GM18526 (cell line): Measurements from ENCODE around the gene SSH2.

Experiments
- POLR2A ChIP-seq: IDR thresholded peaks from 3 replicates; pipeline ENCODE4 v1.6.1; 2011; ENCODE audit not compliant: insufficient read length; ENCODE audit errors: extremely low read depth

SSH2 gene

DNA sequence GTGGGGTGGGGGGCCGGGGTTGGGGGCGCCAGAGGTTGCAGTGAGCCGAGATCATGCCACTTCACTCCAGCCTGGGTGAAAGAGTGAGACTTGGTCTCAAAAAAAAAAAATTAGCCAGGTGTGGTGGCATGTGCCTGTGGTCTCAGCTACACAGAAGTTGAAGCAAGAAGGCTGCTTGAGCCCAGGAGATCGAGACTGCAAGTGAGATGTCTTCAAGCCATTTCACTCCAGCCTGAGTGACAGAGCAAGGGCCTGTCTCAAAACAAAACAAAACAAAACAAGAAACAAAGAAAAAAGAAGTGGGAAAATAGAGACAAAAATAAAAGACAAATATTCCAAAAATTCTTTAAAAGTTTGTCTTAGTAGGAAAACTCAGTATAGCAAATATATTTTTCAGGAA, 172.2 kb downstream of the SSH2 start:
- TF ChIP-seq POLR2A = no peak

DNA sequence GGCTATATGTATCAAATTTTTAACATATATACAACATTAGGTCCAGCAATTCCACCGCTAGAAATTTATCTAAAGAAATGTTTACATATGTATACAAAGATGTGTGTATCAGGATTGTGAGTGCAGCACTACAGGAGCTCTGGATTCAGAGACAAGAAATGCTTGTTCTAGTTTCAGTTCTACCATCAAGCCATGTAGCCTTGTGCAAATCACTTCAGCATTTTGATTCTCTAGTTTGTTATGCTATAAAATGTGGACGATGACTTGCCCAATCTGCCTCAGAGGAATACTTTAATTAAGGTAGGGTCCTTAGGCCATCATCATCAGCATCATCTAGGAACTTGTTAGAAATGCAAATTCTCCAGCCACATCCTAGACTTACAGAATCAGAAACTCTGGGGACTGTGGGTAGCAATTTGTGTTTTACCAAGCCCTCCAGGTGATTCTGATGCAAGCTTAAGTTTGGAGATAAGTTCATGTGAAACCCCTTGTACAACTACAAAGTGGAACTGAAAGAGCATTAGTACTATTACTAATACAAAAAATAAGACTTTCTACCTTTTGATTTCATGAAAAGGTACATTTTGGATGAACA, 176.1 kb downstream of the SSH2 start:
- TF ChIP-seq POLR2A = no peak

DNA sequence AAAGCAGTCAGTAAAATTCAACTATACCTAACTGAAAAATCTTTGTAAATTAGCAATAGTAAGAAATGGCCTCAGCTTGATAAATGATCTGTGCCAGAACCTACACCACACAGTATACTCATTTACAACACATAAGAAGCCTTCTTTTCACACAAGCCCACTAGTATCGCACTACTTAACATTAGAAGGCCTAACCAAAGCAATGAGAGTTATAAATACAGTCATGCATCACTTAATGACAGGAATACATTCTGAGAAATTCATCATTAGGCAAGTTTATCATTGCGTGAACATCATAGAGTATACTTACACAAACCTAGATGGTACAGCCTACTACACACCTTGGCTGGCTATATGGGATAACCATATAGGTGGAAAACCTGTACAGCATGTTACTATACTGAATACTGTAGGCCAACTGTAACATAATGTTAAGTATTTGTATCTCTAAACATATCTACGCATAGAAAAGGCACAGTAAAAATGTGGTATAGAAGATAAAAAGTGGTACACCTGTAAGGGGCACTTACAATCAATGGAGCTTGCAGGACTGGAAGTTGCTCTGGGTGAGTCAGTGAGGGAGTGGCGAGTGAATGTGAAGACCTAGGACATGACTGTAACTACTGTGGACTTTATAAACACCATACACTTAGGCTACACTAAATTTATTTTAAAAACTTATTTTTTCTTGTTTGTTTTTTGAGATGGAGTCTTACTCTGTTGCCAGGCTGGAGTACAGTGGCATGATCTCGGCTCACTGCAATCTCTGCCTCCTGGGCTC, 180.8 kb downstream of the SSH2 start:
- TF ChIP-seq POLR2A = no peak

DNA sequence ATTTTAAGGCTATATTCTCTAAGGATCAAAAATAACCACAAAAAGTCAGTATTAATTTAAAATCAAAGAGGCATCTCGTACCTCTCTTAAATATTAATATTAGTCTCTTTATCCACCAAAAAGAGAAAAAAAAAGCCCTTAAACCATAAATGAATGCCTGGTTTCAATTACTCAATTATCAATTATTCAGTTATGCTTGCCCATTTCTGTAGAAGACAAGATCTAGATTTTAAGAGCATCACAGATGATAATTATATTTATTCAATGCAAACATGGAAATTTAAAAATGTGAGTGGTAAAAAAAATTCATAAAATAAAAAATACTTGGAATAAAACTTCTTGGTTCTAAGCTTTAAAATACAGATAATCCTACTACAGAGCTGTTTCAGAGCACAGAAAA, 181.6 kb downstream of the SSH2 start:
- TF ChIP-seq POLR2A = no peak

DNA sequence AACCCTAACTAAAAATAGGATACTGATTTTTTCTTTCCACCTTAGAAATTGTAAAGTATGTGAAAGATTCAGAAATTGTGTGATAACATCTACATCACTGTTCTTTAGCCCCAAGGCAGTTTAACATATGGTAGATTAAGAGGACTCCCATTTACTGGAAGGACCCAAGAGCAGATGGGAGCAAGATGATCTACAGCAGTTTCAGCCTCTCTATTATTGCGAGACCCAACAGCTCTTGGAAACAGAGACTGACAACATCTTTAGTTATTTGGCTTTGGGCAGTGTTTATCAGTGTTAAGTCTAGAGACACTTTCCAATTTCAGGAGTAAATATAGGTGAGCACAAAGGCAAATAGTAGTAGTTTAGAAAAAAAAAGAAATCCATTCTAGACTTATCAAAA, 182.4 kb downstream of the SSH2 start:
- no peak for TF ChIP-seq POLR2A

DNA sequence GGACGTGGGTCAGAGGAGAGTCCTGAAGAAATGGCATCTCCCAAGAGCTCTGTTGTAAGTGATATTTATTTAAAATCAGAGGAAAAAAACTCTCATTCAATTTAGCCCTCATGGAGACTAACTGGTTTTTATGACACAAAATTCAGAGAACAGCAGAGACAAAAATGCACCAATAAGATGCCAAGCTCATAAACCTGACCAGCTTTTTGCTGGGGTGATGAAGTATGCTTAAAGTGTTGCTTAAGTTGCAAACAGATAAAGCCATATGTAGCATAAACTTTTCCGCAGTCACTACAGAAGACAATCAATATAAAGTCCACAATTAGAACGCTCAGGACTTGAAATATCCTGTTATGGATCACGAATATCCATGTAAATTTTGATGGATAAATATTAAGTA, 183.4 kb downstream of the SSH2 start:
- TF ChIP-seq POLR2A = no peak

DNA sequence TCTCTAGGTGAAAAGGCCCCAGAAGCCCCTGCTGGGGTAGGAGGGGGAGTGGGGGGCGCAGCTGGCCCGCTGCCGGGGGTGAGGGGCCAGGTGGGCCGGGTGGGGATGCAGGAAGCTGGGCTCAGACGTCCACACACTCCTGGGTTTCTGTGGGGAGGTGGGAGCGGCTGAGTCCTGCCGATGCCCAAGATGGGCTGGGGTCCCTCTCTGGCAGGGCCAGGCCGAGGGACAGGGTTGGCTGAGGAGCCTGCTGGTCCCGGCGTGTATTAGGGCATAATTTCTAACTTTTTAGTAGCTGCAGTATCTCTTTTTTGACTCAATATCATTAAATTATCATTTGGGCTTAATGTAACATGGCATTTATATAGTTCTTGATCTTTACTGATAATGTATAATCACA, 185.9 kb downstream of the SSH2 start:
- TF ChIP-seq POLR2A = no peak

DNA sequence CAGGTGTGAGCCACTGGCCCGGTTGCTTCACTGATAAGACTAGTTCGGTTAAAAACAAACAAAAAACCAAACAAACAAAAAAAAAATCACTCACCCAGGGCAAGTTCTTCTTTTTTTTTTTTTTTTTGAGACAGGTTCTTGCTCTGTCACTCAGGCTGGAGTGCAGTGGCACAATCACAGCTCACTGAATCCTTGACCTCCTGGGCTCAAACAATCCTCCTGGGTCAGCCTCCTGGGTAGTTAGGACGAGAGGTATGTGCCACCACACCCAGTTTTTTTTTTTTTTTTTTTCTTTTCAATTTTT, 187.9 kb downstream of the SSH2 start:
- TF ChIP-seq POLR2A = no peak

DNA sequence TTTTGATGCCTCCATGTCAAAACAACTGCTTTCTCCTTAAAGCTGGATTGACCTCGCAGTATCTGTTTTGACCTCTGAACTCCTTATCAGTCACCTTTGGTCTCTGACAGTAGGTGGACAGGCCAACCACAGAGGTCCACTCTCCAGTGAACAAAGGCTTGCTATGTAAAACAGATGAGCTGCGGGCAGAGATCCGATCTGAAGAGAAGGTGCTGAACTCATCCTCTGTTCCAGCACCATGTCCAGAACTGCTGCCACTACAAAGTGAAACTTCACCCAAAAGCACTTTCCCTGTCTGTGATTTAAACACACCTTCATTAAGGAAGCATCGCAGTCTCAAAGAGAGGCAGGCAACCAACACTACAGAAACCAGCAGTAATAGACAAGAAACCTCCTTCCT, 190.0 kb downstream of the SSH2 start:
- TF ChIP-seq POLR2A = no peak

DNA sequence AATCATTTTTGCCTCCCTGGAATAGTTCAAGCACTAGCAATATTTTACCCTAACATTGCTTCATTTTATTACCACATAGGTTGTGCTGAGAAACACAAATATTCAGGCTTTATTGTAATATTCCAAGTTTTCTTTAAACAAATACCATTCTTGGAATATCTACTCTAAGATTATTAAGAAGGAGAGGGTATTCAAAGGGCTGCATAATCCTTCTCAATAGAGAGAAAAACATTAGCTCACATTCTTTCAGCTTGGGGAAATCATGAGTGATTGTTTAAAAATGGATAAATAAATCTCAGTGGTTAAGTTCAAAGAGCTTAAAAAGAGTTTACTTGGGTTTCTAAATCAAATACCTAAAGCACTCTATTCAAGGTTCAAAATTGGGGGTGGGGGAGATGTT, 195.4 kb downstream of the SSH2 start:
- no peak for TF ChIP-seq POLR2A

DNA sequence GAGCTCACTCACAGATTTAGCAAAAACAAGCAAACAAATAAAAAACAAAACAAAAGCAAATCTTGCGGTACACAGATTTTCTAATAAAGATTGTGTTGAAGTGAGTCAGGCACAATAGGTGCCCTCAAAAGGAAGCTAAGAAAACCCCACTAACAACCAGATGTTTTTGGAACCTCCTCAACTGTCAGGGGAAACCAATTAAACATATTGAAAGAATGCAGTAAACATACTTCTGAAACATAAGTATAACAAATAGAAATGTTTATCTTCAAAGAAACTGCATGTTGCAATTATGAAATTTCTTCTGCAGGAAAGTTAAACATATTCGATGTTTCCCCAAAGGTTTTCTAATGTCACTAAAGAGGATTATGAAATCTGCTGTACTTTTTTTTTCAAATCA, 196.9 kb downstream of the SSH2 start:
- TF ChIP-seq POLR2A = no peak

DNA sequence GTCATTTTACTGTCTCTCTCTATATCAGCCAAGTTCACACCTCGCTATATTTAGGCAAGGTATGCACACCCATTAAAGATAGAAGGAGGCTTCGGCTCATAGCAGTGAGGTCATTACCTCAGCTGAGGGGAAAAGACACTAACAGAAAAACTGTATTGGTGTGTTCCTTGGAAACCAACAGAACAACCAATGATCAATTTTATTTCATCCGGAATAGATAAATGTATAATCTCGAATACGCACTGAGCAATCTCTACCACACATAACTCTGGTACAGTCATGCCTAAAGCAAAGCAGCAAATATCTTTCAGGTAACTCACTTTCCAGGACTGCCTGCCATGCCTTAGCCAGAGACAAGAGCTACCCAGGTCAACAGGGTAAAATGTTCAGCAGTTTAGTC, 197.4 kb downstream of the SSH2 start:
- no peak for TF ChIP-seq POLR2A

DNA sequence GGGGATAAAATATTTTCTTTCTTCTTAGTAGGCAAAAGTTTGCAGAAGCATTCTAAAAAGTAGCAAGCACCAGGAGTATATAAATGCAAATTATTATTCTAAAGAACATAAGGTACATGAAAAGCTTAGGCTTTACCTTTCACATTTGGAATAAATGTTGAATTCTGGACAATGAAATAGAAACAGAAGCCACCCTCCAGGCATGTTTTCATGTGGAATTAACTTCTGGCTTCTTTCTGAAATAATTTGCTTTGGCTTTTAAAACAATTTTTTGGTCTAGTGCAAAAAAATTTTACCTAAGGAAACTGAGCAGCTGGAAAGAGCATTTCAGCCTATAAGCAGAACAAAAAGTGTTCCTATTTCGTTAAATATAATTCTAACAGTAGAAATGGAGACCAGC, 197.8 kb downstream of the SSH2 start:
- no peak for TF ChIP-seq POLR2A

DNA sequence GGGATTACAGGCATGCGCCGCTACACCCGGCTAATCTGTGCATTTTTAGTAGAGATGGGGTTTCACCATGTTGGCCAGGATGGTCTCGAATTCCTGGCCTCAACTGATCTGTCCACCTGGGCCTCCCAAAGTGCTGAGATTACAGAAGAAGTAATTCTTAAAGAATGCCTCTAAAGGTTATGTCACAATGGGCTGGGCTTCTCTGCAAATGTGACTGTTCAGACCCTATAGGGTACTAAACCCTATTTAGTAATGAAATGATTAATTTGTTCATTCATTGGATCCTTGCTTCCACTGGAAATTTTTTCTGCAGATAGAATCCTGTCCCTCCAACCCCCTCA, 198.5 kb downstream of the SSH2 start:
- no peak for TF ChIP-seq POLR2A

DNA sequence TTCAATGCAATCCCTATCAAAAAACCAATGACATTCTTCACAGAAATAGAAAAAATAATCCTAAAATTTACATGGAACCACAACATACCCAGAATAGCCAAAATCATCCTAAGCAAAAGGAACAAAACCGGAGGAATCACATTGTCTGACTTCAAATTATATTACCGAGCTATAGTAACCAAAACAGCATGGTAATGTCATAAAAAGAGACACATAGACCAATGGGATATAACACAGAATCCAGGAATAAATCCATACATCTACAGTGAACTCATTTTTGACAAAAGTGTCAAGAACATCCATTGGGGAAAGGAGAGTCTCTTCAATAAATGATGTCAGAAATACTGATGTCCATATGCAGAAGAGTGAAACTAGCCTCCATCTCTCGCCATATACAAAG, 201.5 kb downstream of the SSH2 start:
- TF ChIP-seq POLR2A = no peak

DNA sequence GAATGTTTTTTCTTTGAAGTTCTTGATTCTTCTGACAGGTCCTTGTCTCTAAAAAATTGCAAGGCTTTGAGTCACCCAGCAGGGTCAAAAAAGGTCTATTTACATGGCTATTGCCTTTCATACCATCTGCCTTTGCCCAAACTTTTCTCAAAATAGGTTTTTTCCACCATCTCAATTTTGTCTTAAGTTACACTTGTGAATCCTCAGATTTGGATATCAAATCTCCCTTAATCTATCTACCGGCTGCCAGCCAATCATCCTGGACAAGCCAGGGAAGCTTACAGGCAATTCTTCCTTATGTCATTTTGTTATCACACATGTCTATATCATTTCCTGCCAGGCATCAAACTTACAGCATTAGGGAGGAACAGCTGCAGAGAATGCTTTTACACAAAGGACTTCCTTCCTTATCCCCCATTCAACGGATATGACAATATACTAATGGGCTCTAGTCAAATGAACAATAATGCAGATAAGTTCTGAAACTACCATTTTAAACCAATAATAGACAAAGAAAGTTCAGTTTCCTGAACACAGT, 203.2 kb downstream of the SSH2 start:
- TF ChIP-seq POLR2A = no peak
